Vagina (tissue), 2 donors: ENCODE data around the gene WDR26. TPM values are rescaled to one million over a fixed set of nuclear protein-coding genes. Genes with fewer than 3 reads are reported as not detected.

ENCODE experiments used
- DNase-seq, 2 donors: peaks; one replicate each; pipeline ENCODE4 v3.0.0-alpha.2; 2017; ENCODE audit errors: extremely low spot score in 2 of 2
- H3K27ac ChIP-seq: fragments of 200-600 bp; sonication (generic); one replicate; pipeline ENCODE4 v1.5.1; 2019
- H3K27me3 ChIP-seq: fragments of 200-600 bp; sonication (generic); one replicate; pipeline ENCODE4 v1.5.1; 2019
- H3K36me3 ChIP-seq, 2 donors: fragments of 200-600 bp; sonication (generic); one replicate each; pipeline ENCODE4 v1.5.1; 2017 to 2019
- H3K4me1 ChIP-seq: fragments of 200-600 bp; sonication (generic); one replicate; pipeline ENCODE4 v1.5.1; 2019
- H3K4me3 ChIP-seq, 2 donors: fragments of 200-600 bp; sonication (generic); 1 replicate in 1 of 2; 2 replicates in 1 of 2; pipeline ENCODE4 v1.5.1; 2016 to 2019
- H3K9me3 ChIP-seq: fragments of 200-600 bp; sonication (generic); one replicate; pipeline ENCODE4 v1.5.1; 2019
- CTCF ChIP-seq, 3 experiments: fragments of 450-650 bp in 2 of 3; fragments of 200-600 bp in 1 of 3; sonication (generic) in 1 of 3; IDR thresholded peaks; one replicate each; pipeline ENCODE4 v1.5.1; 2017 to 2019; ENCODE audit warnings: antibody characterized with exemption in 3 of 3, mild to moderate bottlenecking in 2 of 3, moderate library complexity in 2 of 3
- POLR2A ChIP-seq, 2 donors: fragments of 450-650 bp; IDR thresholded peaks; one replicate each; pipeline ENCODE4 v1.6.1; 2017; ENCODE audit warnings: antibody characterized with exemption in 2 of 2, mild to moderate bottlenecking in 2 of 2, moderate library complexity in 2 of 2
- POLR2AphosphoS5 ChIP-seq, 2 donors: sonication (generic); formaldehyde crosslinking; IDR thresholded peaks; one replicate each; pipeline ENCODE4 v1.9.0; 2017; ENCODE audit warnings: antibody characterized with exemption in 2 of 2, mild to moderate bottlenecking in 2 of 2, low read depth in 1 of 2; ENCODE audit not compliant: insufficient read depth in 1 of 2
- intact Hi-C: fragments of 100-400 bp; cut with DNase I; formaldehyde crosslinking; loops from one replicate; pipeline ENCODE4 v1.15.1; 2023
- total RNA-seq: library from RNA; depleted of rRNA; stranded (reverse); fragments of >200 nt; gene quantifications from one replicate; pipeline ENCODE4 v1.2.3, GENCODE V29; 2016

Gene WDR26
- total RNA-seq, 1 donor from 2014 or later, result 77.3 TPM

DNA sequence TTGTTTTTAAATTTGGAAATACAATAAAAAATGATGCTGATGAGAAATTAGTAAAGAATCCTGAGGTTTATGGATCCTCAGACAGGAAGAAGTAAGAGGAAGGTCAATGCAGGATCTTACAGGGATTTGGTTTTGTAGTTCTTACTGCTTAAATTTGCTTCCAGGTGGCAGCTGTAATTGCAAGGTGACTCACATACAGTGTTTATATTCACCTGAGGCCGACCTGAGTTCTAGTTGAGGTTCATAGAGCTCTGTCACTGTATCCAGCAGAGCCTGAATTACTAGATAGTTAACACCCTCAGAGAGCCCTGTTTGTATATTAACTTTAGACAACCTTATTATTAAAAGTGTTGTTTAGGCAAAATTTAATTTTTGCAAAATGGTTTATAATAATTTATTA lies 1.4 kb upstream of the WDR26 start:
- intact Hi-C loops, result no loop called here
- Histone ChIP-seq H3K36me3 (peaks cover 0 to 9% of the 10 kb centered on the region in 2 donors), H3K4me1 (peaks cover 40% of the 10 kb centered on the region), H3K4me3 (no peak overlapping the region), H3K9me3 (no peaks in the 10 kb centered on the region), H3K27me3 (no peaks in the 10 kb centered on the region), H3K27ac (peak overlapping the region; percentile 99)
- peak in 1 of 2 donors; percentile 79 for TF ChIP-seq POLR2AphosphoS5 (IDR thresholded peaks at IDR 0.05; ENCODE audit: insufficient read depth in 1 of 2, low read depth in 1 of 2)
- no peak for TF ChIP-seq POLR2A (IDR thresholded peaks at IDR 0.05)
- no peak for DNase-seq

- intact Hi-C loops, result no loop called here
- Histone ChIP-seq H3K9me3 (no peaks in the 10 kb centered on the region), H3K4me3 (peak overlapping the region; percentile 75 to 83), H3K4me1 (peaks cover 46% of the 10 kb centered on the region), H3K27me3 (no peaks in the 10 kb centered on the region), H3K27ac (peak overlapping the region; percentile 99), H3K36me3 (peaks cover 0 to 9% of the 10 kb centered on the region in 2 donors)
- no peak for DNase-seq
- TF ChIP-seq CTCF (IDR thresholded peaks at IDR 0.05), result no peak
- TF ChIP-seq POLR2AphosphoS5 (IDR thresholded peaks at IDR 0.05; ENCODE audit: insufficient read depth in 1 of 2, low read depth in 1 of 2), result no peak
- no peak for TF ChIP-seq POLR2A (IDR thresholded peaks at IDR 0.05)
Measured at GRCh38 chr1:224435318-224435763, 744 bp upstream of the WDR26 start.

GRCh38 chr1:224433701-224434672 lies 610 bp downstream of the WDR26 start:
- peaks cover 54% of the 10 kb centered on the region for H3K4me1 ChIP-seq
- TF ChIP-seq POLR2AphosphoS5 (IDR thresholded peaks at IDR 0.05; ENCODE audit: insufficient read depth in 1 of 2, low read depth in 1 of 2) (peak in 1 of 2 donors; percentile 27), CTCF (IDR thresholded peaks at IDR 0.05) (no peak), POLR2A (IDR thresholded peaks at IDR 0.05) (no peak)
- no peaks in the 10 kb centered on the region for H3K36me3 ChIP-seq
- DNase-seq, result no peak
- no peaks in the 10 kb centered on the region for H3K9me3 ChIP-seq
- no peaks in the 10 kb centered on the region for H3K27me3 ChIP-seq
- intact Hi-C loops, result no loop called here
- peak overlapping the region; percentile 75 to 83 for H3K4me3 ChIP-seq
- peak overlapping the region; percentile 99 for H3K27ac ChIP-seq

DNA sequence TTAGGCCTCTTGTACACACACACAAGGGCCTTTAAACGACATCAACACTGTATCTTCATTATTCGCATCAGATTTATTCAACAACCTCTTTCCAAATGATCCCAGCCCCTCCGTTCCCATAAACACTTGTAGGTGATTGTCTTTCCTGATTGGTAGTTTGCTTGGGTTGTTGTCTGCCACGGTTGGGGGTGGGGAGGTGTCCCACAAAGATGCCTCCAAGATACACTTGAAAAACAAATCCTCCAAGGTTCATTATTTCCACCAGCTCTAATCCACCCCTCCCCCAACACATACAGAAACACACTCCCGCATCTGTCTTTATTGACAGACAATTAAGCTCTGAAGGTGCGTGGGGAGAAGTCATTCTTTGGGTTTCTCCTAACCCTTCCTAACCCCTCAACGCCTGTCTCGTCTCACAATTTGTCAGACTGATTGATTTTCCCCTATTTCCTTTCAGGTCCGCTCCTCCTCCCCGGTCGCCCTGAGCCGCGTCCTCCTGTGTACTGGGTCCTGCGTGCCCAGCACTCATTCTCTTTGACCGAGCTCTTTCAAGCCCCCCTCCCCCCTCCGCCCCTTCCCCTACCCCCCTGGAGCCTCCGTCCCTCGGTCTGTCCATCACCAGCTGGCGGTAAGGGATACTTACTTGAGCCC lies 1.4 kb downstream of the WDR26 start:
- intact Hi-C loops, result no loop called here

More for the DNA sequence above, 1.4 kb downstream of the WDR26 start:
- peak overlapping the region; percentile 75 to 83 for H3K4me3 ChIP-seq
- H3K9me3 ChIP-seq, result no peaks in the 10 kb centered on the region
- no peak for DNase-seq
- TF ChIP-seq CTCF (IDR thresholded peaks at IDR 0.05) (no peak), POLR2A (IDR thresholded peaks at IDR 0.05) (no peak)
- no peaks in the 10 kb centered on the region for H3K27me3 ChIP-seq
- no peaks in the 10 kb centered on the region for H3K36me3 ChIP-seq
- H3K4me1 ChIP-seq, result peaks cover 59% of the 10 kb centered on the region
- H3K27ac ChIP-seq, result peak overlapping the region; percentile 99
